Stimulated activated CD4-positive, alpha-beta T cell treated with anti-CD3 and anti-CD28 coated beads, Interleukin-2, amount 100 ng/mL, for 4 hours (primary cell): ENCODE measurements around the gene TFDP3.

Source experiments
- DNase-seq: peaks from one replicate; pipeline ENCODE4 v3.0.0-alpha.2; 2020; ENCODE audit warnings: low read depth

The TFDP3 gene

GRCh38 chrX:133185938-133186337, 32.2 kb downstream of the TFDP3 start:
- no peak for DNase-seq

GRCh38 chrX:133185119-133185518, 33.0 kb downstream of the TFDP3 start:
- DNase-seq = no peak

GRCh38 chrX:133183806-133184205, 34.3 kb downstream of the TFDP3 start:
- DNase-seq = no peak

DNA sequence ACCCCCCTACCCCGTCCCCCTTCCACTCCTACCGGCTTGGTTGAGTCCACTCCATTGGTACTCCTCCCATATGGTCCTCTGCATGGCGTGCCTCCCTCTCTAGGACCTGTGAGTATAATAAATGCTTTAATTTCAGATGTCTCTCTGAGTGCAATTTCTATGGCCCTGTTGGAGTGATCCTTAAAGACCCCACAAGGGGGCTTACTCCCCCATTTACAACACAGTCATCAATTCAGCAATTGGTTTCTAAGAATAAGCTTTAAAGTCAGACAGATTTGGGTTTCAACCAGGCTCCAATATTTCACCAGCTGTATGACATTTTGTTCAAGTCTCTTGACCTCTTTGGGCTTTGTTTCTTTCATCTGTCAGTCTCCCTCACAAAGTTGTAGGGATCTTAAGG, 38.7 kb downstream of the TFDP3 start:
- DNase-seq = no peak

- no peak for DNase-seq
Measured at GRCh38 chrX:133177202-133177601, 41.0 kb downstream of the TFDP3 start.

DNA sequence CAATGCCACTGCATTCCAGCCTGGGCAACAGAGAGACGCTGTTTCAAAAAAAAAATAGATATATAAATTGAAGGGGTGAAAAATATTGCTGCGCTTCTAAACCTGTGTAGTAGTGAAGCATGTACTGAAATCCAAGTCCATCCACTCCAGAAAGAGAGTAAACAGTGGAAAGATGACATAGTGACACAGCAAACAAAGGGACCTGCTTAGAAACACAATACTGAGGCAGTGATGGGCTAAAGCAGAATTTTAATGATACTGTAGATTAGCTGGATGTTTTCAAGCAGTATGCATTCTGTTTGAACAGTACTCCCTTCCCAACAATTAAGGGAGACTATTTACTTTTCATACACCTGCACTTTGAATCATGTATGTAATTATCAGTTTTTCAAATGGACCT, 42.5 kb downstream of the TFDP3 start:
- no peak for DNase-seq

- DNase-seq = no peak
Measured at GRCh38 chrX:133175162-133175561, 43.0 kb downstream of the TFDP3 start.

DNA sequence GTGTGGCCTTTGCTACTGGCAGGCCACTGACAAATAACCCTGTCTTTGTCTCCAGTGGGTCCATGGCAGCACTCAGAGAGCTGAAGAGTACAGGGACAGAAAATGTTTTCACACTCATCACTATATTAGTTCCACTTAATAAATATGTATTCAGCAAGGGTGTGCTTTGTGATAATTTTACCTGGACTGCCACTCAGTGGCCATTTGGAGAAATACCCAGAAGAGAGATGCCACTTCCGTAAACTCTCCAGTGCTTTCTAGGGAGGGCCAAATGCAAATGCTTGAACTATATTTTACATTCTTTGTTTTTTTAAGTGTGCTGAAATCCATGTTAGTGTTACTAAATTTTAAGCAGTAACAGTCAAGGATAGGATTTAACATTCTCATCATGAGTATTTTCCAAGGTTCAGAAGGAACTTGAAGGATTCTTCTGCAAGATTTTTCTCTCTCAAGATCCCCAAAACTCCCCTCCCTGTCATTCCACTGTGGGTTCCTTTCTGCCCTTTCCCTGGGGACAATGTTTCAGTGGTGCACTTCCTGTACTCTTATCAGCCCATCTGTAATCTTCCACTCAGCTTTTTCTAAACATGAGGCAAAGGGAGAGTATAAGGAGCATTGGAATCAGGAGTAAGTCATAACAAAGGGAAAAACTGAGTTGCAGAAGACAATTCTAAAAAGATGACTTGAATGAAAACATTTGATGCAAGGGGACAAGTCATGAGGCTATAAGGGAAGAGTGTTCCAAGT, 46.0 kb downstream of the TFDP3 start:
- DNase-seq = no peak
